AML-193 (cell line): Measurements from ENCODE around the gene SNRNP27.
"Not testable (repeated sequence)": the region's sequence is repeated elsewhere in the genome, so short reads cannot be mapped to it uniquely, and the experiment has no call there.

Experiments used
- DNase-seq, 2 experiments: peaks; one replicate each; lab custom pipeline; 2025; lab: John Stamatoyannopoulos, UW

Gene SNRNP27

GRCh38 chr2:69946351-69947324, 52.9 kb downstream of the SNRNP27 start:
- DNase-seq: peak; percentile 56 to 58

- no peak for DNase-seq
Observed at GRCh38 chr2:69947325-69947931, 53.7 kb downstream of the SNRNP27 start.

- no peak for DNase-seq
Observed at GRCh38 chr2:69948032-69948962, 54.5 kb downstream of the SNRNP27 start.

GRCh38 chr2:69948963-69949645, 55.3 kb downstream of the SNRNP27 start:
- DNase-seq: no peak

- no peak for DNase-seq
Observed at GRCh38 chr2:69950241-69950640, 56.5 kb downstream of the SNRNP27 start.

GRCh38 chr2:69950671-69951070, 56.9 kb downstream of the SNRNP27 start:
- not testable (repeated sequence) for DNase-seq

GRCh38 chr2:69952336-69953115, 58.8 kb downstream of the SNRNP27 start:
- DNase-seq: peak in 1 of 2 experiments; percentile 14

- DNase-seq: no peak
Observed at GRCh38 chr2:69954084-69954483, 60.3 kb downstream of the SNRNP27 start.
